Skin of body (tissue), 2 donors: Measurements from ENCODE around the gene RASGRP4. TPM values are rescaled to one million over a fixed set of nuclear protein-coding genes. Genes with fewer than 3 reads are reported as not detected.
A peak's percentile ranks its signal among the peaks of the same experiment; 100 is the strongest.
"Not testable (repeated sequence)": the region's sequence is repeated elsewhere in the genome, so short reads cannot be mapped to it uniquely, and the experiment has no call there.

Source experiments
- DNase-seq: peaks from one replicate; lab custom pipeline; 2025; lab: John Stamatoyannopoulos, UW
- total RNA-seq: library from RNA; depleted of rRNA; stranded (reverse); fragments of >200 nt; gene quantifications from one replicate; pipeline ENCODE4 v1.2.3, GENCODE V29; 2014

The RASGRP4 gene
- total RNA-seq, 1 donor from 2014 or later, result 1.8 TPM

GRCh38 chr19:38449518-38449917 is 23.5 kb upstream of the RASGRP4 start:
- DNase-seq, result no peak

GRCh38 chr19:38448225-38448624 is 22.2 kb upstream of the RASGRP4 start:
- DNase-seq, result no peak

DNA sequence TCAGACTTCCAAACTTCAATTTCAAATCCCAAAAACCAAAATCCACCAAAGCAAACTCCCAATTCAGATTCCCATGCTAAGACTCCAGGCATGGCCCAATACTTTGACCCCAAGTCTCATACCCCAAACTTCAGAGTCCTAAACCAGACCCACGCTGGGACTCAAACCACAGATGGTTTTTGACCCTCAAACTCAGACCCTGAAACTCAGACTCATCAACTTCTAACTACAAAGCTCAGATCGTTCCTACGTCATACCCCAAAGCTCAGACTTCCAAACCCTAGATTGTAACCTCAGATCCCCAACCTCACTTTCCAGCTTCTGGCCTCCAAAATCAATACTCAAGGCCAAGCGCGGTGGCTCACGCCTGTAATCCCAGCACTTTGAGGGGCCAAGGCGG is 19.3 kb upstream of the RASGRP4 start:
- DNase-seq, result no peak

GRCh38 chr19:38444026-38444425 is 18.0 kb upstream of the RASGRP4 start:
- no peak for DNase-seq

- no peak for DNase-seq
These were observed 17.5 kb upstream of the RASGRP4 start for GRCh38 chr19:38443458-38443999.

DNA sequence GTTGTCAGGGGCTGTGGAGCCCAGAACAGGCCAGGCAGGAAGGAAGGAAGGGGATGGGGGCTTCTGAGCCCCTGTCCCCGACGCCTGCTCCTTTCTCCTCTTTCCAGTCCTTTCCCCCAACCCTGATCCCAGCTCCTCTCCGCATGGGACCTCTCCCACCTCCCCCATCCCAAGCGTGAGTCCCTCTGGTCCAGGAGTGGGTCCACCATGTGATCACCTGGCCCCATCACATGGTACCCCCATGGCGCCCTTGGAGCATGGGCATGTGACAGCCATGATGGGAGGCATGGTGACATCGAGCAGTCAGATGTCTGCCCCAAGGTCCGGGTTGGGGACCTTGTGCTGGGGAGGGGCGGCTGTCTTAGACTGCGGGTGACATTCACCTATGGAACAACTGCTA is 16.7 kb upstream of the RASGRP4 start:
- DNase-seq, result no peak

- no peak for DNase-seq
These were observed 15.8 kb upstream of the RASGRP4 start for GRCh38 chr19:38441657-38442348.

DNA sequence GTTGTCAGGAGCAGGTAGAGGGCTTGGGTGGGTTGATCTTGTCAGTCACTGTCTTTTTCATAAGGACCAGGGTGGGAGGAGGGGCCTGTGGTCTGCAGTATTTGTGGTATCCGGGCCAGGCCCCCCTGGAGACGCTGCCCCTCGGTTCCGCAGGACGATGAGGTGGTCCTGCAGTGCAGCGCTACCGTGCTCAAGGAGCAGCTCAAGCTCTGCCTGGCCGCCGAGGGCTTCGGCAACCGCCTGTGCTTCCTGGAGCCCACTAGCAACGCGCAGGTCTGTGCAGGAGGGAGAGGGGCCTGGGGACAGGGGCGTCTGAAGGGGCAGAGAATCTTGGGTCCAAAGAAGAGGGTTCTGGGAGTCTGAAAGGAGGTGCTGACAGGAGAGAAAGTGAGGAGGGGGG is 14.6 kb upstream of the RASGRP4 start:
- DNase-seq, result no peak

GRCh38 chr19:38437917-38438316 is 11.9 kb upstream of the RASGRP4 start:
- DNase-seq, result no peak

DNA sequence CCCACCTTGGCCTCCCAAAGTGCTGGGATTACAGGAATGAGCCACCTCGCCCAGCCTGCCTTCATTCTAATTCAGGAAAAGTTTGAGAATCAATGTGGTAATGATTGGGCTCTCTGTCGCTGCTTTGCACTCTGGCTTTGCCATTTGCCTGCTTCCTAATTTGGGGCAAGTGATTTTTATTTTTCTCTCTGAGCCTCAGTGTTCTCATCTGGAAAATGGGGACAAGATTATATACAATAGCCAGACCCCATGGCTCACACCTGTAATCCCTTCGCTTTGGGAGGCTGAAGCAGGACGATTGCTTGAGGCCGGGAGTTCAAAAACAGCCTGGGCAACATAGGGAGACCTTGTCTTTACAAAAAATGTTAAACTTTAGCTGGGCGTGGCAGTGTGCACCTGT is 11.3 kb upstream of the RASGRP4 start:
- DNase-seq, result no peak

DNA sequence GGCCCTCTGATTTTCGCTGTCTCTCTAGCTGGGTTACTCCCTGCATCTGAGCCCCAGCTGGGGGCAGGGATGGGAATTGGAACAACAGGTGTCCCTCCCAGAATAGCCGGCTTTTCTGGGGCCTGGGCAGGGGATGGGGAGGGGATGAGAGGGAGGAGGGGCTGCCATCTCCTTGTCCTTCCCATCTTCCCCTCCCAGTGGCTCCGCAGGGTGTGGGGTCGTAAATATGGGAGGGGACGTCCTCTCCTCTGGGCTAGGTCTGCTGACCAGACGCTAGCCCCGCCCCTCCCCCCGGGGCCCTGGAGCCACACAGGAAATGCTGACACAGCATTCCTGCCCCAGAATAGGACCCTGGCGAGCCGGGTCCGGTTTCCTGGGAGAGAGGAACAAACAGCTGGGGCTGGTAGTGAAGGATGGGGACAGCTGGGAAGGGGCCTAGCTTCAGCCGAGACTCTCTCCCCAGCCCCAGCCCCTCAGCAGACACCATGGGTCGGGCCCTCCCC is 8.6 kb upstream of the RASGRP4 start:
- peak; percentile 26 for DNase-seq

- DNase-seq, result no peak
These were observed 7.3 kb upstream of the RASGRP4 start, which contains the start of gene RYR1 for GRCh38 chr19:38433268-38433733. Gene RYR1, plus strand, starts transcription at chr19:38433691. Its CDS starts 139 bp downstream, at chr19:38433830.

GRCh38 chr19:38430931-38431330 is 4.9 kb upstream of the RASGRP4 start:
- no peak for DNase-seq

DNA sequence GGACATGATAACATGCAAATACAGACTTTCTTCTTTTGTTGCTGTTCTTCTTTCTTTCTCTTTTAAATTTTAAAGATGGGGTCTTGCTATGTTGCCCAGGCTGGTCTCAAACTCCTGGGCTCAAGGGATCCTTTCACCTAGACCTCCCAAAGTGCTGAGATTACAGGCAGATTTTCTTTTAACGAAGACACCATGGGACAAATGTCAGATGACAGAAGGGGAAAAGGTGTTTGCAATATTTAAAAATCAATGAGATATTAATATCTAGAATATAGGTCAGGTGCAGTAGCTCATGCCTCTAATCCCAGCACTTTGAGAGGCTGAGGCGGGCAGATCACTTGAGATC is 3.8 kb upstream of the RASGRP4 start:
- no peak for DNase-seq

DNA sequence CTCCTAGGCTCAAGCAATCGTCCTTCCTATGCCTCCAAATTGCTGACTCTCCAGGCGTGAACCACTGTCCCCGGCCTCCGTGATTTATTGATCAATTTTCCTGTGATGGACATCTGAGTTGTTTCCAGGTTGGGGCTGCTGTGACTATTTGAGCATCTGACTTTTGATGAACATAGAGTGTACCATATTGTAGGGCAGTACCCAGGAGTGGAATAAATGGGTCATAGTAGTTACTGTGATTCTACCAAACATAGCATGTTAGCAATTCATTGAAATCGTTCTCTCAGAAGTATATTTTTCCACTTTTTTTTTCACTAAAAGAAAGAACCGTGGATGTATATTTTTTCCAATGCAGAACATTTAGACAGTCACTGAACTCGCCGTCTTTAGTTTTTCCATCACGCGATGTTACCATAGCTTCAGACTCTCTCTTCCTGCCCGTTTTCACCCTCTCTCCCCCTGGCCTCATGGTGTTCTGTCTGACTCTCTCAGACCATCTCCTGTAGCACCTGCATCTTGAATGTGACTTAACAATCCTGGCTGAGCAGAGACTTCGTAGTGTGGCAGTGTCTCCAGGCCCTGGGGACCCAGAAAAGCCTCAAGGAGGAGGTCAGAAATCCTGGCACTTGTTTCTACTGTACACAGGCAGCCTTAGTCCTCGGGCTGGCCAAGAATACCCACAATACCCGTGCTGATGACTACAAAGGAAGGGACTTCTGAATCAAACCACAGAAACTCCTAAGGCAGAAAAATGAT is 3.2 kb upstream of the RASGRP4 start:
- no peak for DNase-seq

GRCh38 chr19:38427035-38427677 is 1.1 kb upstream of the RASGRP4 start:
- DNase-seq, result not testable (repeated sequence)

GRCh38 chr19:38425222-38425809 is 703 bp downstream of the RASGRP4 start:
- no peak for DNase-seq

GRCh38 chr19:38424272-38424671 is 1.7 kb downstream of the RASGRP4 start:
- DNase-seq, result no peak

DNA sequence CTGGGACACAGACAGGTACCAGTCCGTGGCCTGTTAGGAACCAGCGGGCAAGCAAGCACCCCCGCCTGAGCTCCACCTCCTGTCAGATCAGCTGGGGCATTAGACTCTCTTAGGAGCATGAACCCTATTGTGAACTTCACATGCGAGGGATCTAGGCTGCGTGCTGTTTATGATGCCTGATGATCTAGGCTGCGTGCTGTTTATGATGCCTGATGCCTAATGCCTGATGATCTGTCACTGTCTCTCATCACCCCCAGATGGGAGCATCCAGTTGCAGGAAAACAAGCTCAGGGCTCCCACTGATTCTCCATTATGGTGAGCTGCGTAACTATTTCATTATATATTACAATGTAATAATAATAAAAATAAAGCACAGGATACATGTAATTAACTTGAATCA is 3.6 kb downstream of the RASGRP4 start:
- DNase-seq, result no peak

DNA sequence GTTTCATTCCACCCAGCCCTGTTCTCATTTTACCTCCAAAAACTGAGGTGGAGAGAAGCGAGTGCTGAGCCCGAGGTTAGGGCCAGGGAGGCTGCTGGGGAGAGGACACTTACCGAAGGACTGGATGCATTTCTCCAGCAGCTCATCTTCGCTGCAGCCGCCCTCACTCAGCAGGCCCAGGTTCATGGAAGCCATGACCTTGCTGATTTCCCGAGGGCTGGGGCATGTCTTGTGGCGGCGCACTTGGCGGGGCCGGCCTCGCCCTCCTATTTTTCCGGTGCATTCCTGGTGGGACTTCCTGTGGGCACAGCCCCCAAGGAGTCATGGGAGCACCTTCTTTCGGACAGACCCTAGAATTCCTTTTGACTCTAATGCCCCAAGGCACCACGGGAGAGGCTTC is 4.2 kb downstream of the RASGRP4 start:
- DNase-seq, result no peak

GRCh38 chr19:38420935-38421334 is 5.1 kb downstream of the RASGRP4 start:
- DNase-seq, result no peak
